ENCODE results near the gene FMO1.

DNA sequence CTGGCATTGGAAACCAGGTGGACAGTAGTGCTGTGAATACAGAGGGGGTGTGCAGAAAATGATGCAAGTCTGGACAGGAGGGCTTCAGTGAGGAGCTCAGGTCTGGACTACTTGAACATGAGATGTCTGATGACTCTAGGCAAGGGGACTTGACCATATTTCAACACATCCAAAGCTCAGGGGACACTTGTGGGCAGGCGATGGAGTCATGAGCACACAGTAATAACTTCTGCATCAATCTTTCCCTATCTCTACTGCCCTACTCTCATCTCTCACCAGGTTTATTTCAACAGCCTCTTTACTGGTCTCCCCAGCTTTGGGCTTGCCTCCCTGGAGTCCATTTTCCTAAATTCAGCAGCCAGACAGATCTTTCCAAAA lies 41.3 kb upstream of the FMO1 start:
- TF ChIP-seq, protein P1, sequence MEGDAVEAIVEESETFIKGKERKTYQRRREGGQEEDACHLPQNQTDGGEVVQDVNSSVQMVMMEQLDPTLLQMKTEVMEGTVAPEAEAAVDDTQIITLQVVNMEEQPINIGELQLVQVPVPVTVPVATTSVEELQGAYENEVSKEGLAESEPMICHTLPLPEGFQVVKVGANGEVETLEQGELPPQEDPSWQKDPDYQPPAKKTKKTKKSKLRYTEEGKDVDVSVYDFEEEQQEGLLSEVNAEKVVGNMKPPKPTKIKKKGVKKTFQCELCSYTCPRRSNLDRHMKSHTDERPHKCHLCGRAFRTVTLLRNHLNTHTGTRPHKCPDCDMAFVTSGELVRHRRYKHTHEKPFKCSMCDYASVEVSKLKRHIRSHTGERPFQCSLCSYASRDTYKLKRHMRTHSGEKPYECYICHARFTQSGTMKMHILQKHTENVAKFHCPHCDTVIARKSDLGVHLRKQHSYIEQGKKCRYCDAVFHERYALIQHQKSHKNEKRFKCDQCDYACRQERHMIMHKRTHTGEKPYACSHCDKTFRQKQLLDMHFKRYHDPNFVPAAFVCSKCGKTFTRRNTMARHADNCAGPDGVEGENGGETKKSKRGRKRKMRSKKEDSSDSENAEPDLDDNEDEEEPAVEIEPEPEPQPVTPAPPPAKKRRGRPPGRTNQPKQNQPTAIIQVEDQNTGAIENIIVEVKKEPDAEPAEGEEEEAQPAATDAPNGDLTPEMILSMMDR (conservative IDR thresholded peaks at IDR 0.05; ENCODE audit: low read depth, low read length) = no peak
- no peak for TF ChIP-seq EZH2 (IDR thresholded peaks at IDR 0.05; ENCODE audit: low read length, unreplicated experiment)
- TF ChIP-seq EZH2phosphoT487 (IDR thresholded peaks at IDR 0.05; ENCODE audit: borderline replicate concordance, low read length) = no peak
